VCaP (cell line): ENCODE data around the gene JRKL.
A peak's percentile ranks its signal among the peaks of the same experiment; 100 is the strongest.

Experiments
- H3K27ac ChIP-seq: fragments of 450-650 bp; 2 replicates; pipeline ENCODE4 v1.5.1; 2017
- TF ChIP-seq, protein P1 (sequence below): fragments of 450-650 bp; conservative IDR thresholded peaks from 2 replicates; pipeline ENCODE4 v1.5.1; 2017; ENCODE audit warnings: mild to moderate bottlenecking, moderate library complexity

JRKL gene

DNA sequence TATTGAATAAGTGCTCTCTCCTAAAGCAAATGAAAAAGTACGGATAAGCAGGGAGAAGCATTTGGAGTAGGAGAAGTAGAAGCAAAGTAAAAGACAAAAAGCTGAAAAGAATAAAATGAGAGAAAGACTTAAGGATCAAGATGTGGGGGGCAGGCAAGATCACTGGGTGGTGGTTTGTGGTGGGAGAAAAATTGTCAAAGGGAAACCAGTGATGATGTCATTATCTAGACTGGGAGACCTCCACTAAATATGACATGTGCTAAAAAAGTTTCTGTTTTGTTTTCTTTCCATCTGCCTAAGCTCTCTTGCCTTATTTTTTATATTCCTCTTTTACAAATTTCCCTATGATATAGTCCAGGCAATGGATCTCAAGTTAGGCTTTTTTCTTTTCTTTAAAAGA is 32.0 kb upstream of the JRKL start:
- no peak overlapping the region for H3K27ac ChIP-seq
- TF ChIP-seq, protein P1, sequence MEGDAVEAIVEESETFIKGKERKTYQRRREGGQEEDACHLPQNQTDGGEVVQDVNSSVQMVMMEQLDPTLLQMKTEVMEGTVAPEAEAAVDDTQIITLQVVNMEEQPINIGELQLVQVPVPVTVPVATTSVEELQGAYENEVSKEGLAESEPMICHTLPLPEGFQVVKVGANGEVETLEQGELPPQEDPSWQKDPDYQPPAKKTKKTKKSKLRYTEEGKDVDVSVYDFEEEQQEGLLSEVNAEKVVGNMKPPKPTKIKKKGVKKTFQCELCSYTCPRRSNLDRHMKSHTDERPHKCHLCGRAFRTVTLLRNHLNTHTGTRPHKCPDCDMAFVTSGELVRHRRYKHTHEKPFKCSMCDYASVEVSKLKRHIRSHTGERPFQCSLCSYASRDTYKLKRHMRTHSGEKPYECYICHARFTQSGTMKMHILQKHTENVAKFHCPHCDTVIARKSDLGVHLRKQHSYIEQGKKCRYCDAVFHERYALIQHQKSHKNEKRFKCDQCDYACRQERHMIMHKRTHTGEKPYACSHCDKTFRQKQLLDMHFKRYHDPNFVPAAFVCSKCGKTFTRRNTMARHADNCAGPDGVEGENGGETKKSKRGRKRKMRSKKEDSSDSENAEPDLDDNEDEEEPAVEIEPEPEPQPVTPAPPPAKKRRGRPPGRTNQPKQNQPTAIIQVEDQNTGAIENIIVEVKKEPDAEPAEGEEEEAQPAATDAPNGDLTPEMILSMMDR, result no peak

DNA sequence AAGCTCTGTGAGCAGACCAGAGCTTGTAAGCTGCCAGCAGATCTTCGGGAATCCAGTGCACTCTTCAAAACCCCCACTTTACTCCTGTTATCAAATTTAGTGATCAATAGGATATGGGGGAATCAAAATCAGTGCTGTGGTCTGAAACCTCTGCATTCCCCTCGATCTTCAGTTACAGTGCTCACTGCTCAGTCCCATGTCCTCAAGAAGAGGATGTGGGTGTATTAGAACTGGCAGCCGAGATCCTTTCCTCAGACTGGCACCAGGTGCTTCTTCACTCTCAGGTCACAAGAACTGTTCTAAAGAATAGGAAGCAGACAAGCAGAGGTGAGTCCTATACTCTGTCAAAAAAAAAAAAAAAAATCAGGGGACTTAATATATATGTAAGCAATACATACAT is 31.5 kb upstream of the JRKL start:
- H3K27ac ChIP-seq, result no peak overlapping the region
- TF ChIP-seq, protein P1, result no peak

GRCh38 chr11:96361778-96362177 is 28.0 kb upstream of the JRKL start:
- H3K27ac ChIP-seq, result no peak overlapping the region
- TF ChIP-seq, protein P1, result no peak

GRCh38 chr11:96365493-96365892 is 24.3 kb upstream of the JRKL start:
- peak overlapping the region; percentile 20; the same call in 1 of the 2 replicates for H3K27ac ChIP-seq
- TF ChIP-seq, protein P1, result no peak

DNA sequence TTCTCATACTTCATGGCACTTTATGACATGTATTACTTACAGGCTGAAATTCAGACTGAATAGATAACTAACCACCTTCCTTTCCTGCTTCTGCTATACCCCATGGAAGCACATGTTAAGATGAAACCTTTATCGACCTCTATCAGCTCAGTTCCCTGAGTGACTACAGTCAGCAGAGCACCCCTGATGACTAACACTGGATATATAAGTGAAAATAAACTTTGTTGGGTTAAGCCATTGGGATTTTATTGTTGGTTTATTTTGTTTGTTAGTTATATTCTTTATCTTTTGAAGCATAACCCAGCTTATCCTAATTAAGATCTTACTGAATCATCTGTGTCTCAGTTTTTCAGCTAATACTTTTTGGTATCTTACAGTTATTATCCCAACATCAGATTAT is 23.8 kb upstream of the JRKL start:
- H3K27ac ChIP-seq, result peak overlapping the region; percentile 20; the same call in 1 of the 2 replicates
- TF ChIP-seq, protein P1, result no peak

DNA sequence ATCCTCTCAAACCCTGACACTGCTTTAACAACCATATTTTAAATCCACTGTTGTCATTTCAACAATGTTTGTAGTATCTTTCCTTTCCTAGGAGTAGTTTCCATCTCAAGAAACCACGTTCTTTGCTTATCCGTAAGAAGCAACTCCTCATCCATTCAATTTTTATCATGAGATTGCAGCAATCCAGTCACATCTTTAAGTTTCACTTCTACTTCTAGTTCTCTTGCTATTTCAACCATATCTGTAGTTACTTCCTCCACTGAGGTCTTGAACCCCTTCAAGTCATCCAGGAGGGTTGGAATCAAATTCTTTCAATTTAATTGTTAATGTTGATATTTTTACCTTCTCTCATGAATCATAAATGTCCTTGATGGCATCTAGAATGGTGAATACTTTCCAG is 22.5 kb upstream of the JRKL start:
- TF ChIP-seq, protein P1, result no peak
- no peak overlapping the region for H3K27ac ChIP-seq

GRCh38 chr11:96373826-96374225 is 16.0 kb upstream of the JRKL start:
- no peak overlapping the region for H3K27ac ChIP-seq
- TF ChIP-seq, protein P1, result no peak

DNA sequence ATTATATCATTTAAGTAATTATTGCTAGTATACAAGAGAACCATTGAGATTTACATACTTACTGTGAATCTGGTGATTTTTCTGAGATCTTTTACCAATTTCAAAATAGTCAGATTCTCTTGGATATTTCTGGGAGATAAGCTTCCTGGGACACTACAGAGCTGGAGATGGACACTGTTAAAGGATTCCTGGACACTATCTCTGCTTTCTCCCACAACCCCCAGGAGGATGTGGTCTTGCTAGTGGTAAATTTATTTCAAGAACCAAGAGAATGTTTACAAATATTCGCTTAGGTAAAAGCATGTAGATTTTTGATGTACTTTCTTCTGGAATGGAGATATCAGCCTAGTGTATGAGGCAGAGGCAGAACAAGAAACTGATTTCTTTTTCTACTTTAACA is 13.0 kb upstream of the JRKL start:
- no peak overlapping the region for H3K27ac ChIP-seq
- TF ChIP-seq, protein P1, result no peak
